HG03064 (cell line): ENCODE data around the gene CHORDC1.
A peak's percentile ranks its signal among the peaks of the same experiment; 100 is the strongest.
"Not testable (repeated sequence)": the region's sequence is repeated elsewhere in the genome, so short reads cannot be mapped to it uniquely, and the experiment has no call there.

Experiments used
- ATAC-seq: cut with Tn5 transposase; IDR thresholded peaks from one replicate; pipeline ENCODE4 v1.9.1; 2021; ENCODE audit warnings: low read depth; ENCODE audit not compliant: unreplicated experiment

Gene CHORDC1

GRCh38 chr11:90222459-90223247, at the start of gene CHORDC1:
Gene CHORDC1 (minus strand): TSS chr11:90223049. CDS start chr11:90222954, 95 bp downstream.
- ATAC-seq: peak; percentile 85

GRCh38 chr11:90257158-90257525, 34.3 kb upstream of the CHORDC1 start:
- no peak for ATAC-seq

- no peak for ATAC-seq
Measured at GRCh38 chr11:90256404-90257157, 33.7 kb upstream of the CHORDC1 start.

- no peak for ATAC-seq
Measured at GRCh38 chr11:90254065-90254464, 31.2 kb upstream of the CHORDC1 start.

- ATAC-seq: no peak
Measured at GRCh38 chr11:90252053-90252452, 29.2 kb upstream of the CHORDC1 start.

GRCh38 chr11:90251599-90251998, 28.8 kb upstream of the CHORDC1 start:
- no peak for ATAC-seq

GRCh38 chr11:90250970-90251369, 28.1 kb upstream of the CHORDC1 start:
- no peak for ATAC-seq

- ATAC-seq: no peak
Measured at GRCh38 chr11:90246468-90246867, 23.6 kb upstream of the CHORDC1 start.

- no peak for ATAC-seq
Measured at GRCh38 chr11:90243534-90243933, 20.7 kb upstream of the CHORDC1 start.

- ATAC-seq: no peak
Measured at GRCh38 chr11:90242894-90243416, 20.1 kb upstream of the CHORDC1 start.

GRCh38 chr11:90241414-90241813, 18.6 kb upstream of the CHORDC1 start:
- no peak for ATAC-seq

GRCh38 chr11:90239967-90240636, 17.3 kb upstream of the CHORDC1 start:
- ATAC-seq: not testable (repeated sequence)

GRCh38 chr11:90237004-90237403, 14.2 kb upstream of the CHORDC1 start:
- no peak for ATAC-seq

GRCh38 chr11:90235526-90235925, 12.7 kb upstream of the CHORDC1 start:
- no peak for ATAC-seq

GRCh38 chr11:90234977-90235376, 12.1 kb upstream of the CHORDC1 start:
- ATAC-seq: no peak

GRCh38 chr11:90229791-90230190, 6.9 kb upstream of the CHORDC1 start:
- ATAC-seq: no peak

GRCh38 chr11:90228056-90228455, 5.2 kb upstream of the CHORDC1 start:
- no peak for ATAC-seq

GRCh38 chr11:90223248-90223585, 368 bp upstream of the CHORDC1 start:
- ATAC-seq: peak; percentile 43

GRCh38 chr11:90221803-90222458, 918 bp downstream of the CHORDC1 start:
- no peak for ATAC-seq

- ATAC-seq: no peak
Measured at GRCh38 chr11:90220391-90220790, 2.5 kb downstream of the CHORDC1 start.

- ATAC-seq: no peak
Measured at GRCh38 chr11:90219438-90219837, 3.4 kb downstream of the CHORDC1 start.
